GM10847 (cell line): ENCODE data around the gene CHN1.

Experiments used
- POLR2A ChIP-seq: IDR thresholded peaks from 2 replicates; pipeline ENCODE4 v1.6.1; 2011; ENCODE audit not compliant: insufficient read length; ENCODE audit errors: extremely low read depth

CHN1 gene

GRCh38 chr2:174826051-174826450 lies 179.1 kb downstream of the CHN1 start:
- no peak for TF ChIP-seq POLR2A

- no peak for TF ChIP-seq POLR2A
Observed at GRCh38 chr2:174824068-174824467, 181.1 kb downstream of the CHN1 start.

- TF ChIP-seq POLR2A: no peak
Observed at GRCh38 chr2:174821628-174822027, 183.6 kb downstream of the CHN1 start.

- no peak for TF ChIP-seq POLR2A
Observed at GRCh38 chr2:174820361-174820760, 184.8 kb downstream of the CHN1 start.

GRCh38 chr2:174815526-174815925 lies 189.7 kb downstream of the CHN1 start:
- TF ChIP-seq POLR2A: no peak

- TF ChIP-seq POLR2A: no peak
Observed at GRCh38 chr2:174812037-174812436, 193.1 kb downstream of the CHN1 start.

GRCh38 chr2:174807931-174808330 lies 197.2 kb downstream of the CHN1 start:
- TF ChIP-seq POLR2A: no peak

- no peak for TF ChIP-seq POLR2A
Observed at GRCh38 chr2:174805803-174806202, 199.4 kb downstream of the CHN1 start.

GRCh38 chr2:174802459-174802858 lies 202.7 kb downstream of the CHN1 start:
- TF ChIP-seq POLR2A: no peak

DNA sequence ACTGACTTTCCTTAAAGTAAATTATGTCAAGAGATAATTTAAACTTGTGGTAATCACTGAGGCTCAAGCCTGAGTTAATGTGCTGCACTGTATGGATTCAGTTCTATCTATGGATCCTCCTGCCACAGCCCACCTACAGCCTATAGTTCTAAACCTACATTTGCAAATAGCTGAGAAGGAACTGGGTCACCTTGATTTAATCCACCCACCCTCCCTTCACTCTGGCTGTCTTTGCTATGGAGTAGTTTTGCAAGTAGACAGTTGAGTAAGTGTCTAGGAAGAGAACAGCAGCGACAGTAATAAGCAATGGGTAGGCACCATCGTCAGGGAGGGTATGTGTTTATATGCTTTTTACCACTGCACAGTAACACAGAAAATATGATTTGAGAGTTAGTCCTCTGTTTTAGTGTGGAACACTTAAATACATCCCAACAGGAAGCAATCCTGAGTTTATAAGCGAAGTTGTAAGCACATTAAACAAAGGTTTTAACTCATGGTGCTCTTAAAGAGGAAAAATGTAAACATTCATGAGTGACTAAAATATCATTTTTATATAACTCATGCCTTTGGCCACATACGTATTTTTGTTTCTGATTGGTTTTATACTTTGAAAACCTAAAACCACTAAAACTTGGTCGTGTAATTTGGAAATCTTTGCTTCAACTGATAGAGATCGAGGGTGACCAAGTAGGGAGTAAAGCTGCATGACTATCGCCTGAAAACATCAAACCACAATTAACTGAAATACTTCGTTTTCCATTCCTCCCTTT lies 204.6 kb downstream of the CHN1 start:
- no peak for TF ChIP-seq POLR2A

- TF ChIP-seq POLR2A: no peak
Observed at GRCh38 chr2:174798801-174799200, 206.4 kb downstream of the CHN1 start.

DNA sequence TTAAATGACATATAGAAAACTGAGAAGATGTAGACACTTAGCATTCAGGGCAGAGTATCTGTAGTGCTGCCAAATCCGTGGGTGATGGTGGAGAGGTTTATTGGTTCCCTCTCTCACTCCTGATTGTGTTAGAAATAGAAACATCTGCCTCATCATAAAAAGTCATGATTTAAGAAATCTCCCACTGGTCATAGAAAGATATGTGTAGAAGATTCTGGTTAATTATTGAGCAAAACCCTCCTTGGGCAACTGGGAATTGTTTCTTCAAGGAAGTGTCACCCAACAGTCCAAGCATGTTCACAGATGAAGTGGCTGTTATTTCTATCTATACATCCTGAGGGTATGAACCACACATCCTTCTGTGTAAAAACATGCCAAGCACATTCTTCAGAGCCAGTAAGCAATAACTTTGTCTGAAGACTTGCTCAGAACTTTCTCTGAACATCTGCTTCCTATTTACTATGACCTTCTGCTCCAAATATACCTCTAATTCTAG lies 207.4 kb downstream of the CHN1 start:
- no peak for TF ChIP-seq POLR2A

DNA sequence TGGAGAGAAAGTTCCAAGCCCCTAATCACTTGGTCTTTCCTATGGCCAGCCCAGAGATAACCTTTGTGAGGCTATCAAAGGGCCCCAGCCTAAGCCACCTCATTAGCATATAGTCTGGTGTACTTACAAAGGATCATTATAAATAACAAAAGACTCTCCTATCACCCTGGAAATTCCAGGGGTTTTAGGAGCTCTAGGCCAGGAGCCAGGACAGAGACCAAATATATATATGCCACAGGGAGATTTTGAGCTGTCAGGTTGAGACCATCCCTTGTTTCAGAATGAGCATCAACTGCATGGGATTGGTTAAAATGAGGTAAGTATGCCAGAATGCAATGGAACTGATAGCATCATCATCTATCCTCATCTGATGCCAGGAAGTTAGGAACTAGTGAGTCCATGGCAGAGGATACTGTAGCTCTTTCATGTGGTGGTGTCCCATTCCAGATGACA lies 208.8 kb downstream of the CHN1 start:
- TF ChIP-seq POLR2A: no peak

DNA sequence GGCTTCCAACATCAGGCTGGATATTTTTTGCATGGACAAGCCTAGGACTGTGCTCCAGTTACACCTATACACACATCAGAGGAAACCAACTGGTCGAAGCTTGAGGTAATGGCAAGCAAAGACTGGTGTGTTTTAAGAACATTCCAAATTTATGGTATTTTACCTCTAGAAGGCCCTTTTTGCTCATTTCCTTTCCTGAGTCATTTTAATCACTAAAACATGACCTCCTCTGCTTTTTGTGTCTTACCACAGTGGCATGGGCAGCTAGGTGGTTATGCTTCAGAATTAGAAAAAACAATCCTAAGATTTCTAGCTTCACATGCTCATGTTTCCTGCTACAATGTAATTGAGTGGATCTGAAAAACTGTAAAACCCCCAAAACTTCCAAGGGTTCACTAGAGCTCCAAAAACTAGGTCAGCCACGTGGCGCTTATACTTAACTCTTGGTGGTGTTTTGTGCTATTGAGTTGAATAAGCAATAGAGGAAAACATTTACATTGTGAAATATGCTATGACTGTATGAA lies 210.3 kb downstream of the CHN1 start:
- TF ChIP-seq POLR2A: no peak

DNA sequence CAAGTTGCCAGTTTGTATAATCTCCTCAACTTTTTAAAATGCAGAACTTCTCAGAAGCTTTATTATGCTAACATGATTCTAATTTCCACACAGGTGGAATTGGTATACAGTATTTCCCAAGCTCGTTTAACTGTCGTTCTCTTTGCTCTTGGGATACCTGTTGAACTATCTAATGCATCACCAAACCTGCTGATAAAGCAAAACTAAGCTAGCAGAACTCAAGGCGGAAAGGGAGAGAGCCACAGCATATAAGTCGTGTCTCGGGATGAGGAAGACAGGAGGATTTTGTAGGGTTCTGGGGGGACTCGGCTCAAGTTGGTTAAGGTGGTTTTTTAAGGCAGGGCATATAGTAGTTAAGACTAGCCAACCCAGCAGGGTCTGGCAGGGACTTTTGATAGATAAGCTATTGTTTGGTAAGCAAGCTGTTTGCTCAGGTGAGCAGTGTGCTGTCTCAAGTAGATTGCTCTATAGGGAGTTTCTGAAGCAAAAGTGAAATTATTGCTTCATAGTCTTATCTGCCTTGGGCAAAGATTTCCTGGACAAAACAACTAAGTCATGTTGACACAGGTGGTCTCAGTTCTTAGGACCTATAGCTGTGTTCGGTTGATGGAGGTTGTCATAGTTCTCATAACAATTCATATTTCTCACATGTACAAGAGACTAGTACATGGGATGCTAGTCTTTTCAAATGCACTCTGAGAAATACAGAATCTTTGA lies 212.7 kb downstream of the CHN1 start:
- no peak for TF ChIP-seq POLR2A

DNA sequence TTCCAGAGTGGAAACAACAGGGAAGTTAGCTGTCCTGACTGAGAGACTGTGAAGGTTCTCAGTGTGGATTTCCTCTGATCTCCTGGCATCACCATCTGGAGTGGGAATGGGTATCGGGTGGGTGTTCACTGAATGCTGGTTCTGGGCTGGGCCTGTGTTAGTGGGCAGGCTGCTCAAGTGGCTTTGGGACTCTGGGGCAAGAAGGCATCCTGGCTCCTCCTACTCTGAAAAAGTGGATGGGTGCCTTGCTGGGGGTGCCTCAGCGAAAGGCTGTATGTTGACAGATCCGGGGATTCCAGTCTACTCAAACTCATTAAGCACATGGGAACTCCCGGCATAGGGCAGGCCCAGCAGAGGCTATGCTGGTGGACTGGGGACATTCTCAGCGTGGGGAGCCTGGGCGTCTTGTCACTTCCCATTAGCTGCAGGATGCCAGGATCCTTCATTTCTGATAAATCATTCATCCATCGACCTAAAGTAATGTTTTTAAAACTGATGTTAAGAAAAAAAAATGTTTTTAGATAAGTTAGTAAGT lies 213.4 kb downstream of the CHN1 start:
- no peak for TF ChIP-seq POLR2A
